Activated CD8-positive, alpha-beta memory T cell treated with anti-CD3 and anti-CD28 coated beads, Interleukin-2, amount 50 U/mL, for 1 hour (primary cell): ENCODE results near the gene PHRF1.

Experiments used
- DNase-seq: peaks from one replicate; pipeline ENCODE4 v3.0.0-alpha.2; 2020; ENCODE audit errors: extremely low read depth

Gene PHRF1

DNA sequence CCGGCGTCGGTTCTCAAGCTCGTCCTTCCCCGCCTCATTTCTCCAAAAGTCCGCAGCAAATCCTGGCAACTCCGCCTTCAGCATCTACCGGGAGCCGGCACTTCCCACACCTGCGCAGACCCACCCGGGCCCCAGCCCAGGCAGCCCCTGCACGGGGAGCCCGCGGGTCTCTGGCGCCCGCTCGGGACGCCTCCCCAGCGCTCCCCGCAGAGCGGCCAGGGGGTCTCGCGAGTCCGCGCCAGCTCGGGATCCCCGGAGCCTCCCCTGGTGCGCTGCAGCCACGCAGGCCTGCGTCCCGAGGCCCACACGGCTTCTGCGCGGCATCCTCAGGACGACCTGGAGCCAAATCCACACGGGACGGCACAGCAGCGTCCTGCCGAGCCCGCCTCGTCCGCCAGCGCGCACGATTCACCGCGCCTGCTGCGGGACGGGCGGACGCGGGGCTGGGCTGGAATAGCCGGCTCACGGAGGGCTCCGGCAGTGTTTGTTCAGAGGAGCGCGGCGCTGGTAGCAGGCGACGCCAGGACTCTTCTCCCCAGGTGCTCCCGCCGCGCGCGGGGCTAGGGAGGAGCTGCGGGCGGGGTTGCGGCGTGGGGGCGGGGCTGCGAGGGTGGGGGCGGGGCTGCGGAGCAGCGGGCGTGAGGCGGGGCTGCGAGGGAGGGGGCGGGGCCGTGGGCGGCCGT is 816 bp upstream of the PHRF1 start:
- DNase-seq: no peak

DNA sequence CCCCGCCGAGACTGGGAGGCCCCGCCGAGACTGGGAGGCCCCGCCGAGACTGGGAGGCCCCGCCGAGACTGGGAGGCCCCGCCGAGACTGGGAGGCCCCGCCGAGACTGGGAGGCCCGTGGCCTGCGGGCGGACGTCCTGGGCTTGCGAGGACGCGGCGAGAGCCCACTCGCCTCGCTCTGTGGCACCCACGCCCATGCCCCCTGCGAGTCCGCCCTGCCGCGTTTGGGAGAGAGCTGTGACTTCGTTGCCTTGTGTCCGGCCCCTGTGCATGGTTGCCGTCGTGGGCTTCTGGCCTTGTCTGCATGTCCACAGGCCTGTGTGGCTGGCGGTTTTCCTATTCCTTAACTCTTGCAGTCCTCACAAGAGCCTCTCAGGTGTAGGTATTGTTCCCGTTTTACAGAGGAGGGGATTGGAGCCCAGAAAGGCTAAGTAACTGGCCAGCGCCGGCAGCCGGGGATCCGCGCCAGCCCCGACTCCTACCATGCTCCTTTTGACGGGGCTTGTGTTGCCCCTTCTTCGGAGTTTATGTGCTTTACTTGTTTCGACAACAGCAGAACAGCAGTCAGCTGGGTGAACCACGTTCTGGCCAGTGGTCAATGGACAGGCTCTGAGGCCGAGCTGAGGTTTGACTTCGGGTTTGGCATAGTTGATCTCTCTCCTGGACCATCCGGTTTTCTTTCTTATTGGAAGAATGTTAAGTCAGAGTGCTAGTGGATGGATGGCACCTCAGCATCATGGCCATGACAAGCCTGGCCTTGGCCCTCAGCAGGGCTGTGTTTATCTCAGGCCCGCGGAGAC is 741 bp downstream of the PHRF1 start:
- DNase-seq: no peak

GRCh38 chr11:577611-577894 is 1.3 kb downstream of the PHRF1 start:
- DNase-seq: no peak

DNA sequence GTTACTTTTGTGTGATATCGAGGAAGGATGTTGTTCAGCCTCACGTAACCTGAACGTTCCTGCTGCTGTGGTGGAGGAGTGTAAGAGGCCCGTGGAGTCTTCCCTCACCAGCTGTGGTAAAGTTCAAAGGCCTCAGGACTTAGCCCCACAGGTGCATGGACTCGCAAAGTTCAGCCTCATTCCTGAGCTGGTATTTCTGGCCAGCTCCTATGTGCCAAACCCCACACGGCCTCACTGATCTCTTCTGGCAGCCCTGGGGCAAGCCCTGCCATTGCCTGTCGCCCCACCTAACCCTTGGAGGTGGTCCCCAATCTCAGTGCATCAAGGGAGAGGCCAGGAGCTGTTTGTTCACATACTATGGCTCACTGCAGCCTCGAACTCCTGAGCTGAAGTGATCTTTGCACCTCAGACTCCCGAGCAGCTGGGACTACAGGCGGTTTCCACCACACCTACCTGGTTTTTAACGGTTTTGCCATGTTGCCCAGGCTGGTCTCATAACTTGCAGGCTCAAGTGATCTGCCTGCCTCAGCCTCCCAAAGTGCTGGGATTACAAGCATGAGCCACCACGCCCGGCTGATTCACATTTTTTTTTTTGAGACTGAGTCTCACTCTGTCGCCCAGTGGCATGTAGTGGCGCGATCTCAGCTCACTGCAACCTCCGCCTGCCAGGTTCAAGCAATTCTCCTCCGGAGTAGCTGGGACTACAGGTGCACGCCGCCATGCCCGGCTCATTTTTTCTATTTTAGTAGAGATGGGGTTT is 2.2 kb downstream of the PHRF1 start:
- no peak for DNase-seq

- no peak for DNase-seq
Observed at GRCh38 chr11:579830-580601, 3.7 kb downstream of the PHRF1 start.

DNA sequence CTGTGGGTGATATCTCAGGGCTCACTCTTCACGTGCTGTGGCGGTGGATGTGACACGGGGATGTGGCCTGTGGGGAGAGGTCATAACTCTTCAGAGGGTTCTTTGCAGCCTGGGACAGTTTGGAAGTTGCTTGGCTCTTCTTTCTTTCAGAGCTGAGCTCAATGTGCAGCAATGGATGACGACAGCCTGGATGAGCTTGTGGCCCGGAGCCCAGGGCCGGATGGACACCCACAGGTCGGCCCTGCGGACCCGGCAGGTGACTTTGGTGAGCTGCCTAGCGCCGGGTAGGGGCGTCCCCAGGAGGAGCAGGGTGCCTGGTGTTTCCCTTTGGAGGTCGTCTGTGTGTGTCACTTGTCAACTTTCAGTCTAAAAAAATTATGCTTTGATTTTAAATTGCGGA is 5.1 kb downstream of the PHRF1 start:
- DNase-seq: no peak

DNA sequence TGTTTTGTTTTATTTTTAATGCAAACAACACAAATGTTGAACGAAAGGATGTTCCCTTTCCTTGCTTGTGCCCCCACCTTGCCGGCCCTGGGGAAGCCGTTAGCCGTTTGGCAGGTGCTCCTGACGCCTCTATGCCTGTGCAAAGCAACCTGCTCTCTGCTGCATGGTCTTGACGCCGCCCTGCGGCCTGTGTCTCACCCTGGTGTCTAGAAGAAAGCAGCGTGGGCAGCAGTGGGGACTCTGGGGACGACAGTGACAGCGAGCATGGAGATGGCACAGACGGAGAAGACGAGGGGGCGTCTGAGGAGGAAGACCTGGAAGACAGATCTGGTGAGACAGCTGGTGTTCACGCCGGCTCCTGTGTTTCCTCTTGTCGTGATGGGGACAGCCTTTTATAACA is 5.5 kb downstream of the PHRF1 start:
- no peak for DNase-seq

GRCh38 chr11:584287-584686 is 8.0 kb downstream of the PHRF1 start:
- no peak for DNase-seq

DNA sequence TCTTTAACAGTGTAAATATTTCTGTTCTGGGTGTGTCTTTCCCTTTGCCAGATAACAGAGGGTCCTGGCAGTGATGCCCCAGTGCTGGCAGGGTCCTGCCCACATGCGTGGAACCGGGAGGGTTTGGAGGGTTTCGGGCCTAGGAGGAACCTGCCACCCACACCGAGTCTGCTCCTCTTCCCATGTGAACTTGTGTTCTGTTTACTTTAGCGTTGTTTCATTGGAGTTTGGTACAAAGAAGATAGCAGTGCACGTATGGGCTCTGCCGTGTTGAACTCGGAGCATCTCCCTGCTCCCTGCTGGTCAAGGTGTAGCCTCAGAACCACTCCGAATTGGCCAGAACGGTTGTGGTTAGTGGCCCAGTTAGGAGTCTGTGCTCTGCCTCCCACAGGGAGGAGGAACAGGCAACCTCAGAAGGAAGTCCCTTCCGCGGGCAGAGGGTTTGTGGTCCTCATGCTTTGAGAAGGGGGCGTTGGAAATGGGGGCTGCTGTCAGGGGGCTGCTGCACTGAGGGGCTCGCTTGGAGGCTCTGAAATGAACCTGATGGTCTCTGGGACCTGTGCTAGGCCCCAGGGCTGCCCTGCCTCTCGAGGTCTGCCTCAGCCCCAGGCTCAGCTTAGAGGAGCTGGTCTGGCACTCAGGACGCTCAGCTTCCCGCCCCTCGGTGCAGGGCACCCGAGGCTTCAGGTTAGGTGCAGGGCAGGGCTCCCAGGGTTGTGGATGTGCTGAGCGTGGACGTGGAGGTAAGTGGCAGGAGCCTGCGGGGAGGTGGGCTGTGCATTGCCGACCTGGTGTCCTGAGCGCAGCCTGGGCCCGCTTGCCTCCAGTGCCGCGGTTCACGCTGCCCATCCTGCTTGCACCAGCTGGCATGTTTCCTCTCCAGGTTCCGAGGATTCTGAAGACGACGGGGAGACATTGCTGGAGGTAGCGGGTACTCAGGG is 10.4 kb downstream of the PHRF1 start:
- no peak for DNase-seq

GRCh38 chr11:587546-587945 is 11.3 kb downstream of the PHRF1 start:
- DNase-seq: no peak

DNA sequence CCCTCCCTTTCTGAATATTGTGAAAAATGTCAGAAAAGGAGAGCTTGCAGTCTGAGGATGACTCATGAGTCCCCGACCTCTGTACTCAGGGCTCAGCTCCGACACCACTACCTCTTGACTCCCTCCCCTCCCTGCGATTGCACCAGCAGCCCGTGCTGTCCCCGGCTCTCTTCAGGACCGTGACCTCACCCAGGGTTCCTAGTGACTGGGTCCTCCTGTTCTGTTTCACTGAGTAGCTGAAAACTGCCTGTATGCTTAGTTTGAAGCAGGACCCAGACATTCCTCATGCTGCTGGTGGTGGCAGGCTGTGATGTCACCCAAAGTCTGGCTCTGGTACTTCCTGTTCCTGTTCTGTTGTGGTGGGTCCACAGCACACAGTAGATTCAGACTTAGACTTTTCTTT is 11.7 kb downstream of the PHRF1 start:
- peak; percentile 87 for DNase-seq

GRCh38 chr11:589798-590197 is 13.5 kb downstream of the PHRF1 start:
- no peak for DNase-seq

DNA sequence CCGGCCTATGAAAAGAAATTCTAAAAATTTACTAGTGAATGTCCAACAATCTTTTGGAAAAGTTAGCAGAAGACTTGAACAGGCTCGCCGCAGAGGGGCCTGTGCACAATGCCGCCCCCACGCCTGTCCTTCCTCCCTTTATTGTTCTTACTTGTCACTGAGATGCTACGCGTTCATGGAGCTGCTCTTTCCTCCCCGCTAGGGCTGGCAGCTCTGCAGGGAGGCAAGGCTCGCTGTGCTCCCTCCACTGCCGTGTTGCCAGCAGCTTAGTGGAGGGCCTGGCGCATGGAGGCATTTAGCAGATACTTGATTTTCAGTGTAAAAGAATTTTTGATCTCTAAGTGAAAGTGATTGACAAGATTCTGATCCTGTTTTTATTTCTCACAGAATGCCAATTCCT is 14.7 kb downstream of the PHRF1 start:
- no peak for DNase-seq

- no peak for DNase-seq
Observed at GRCh38 chr11:592501-592900, 16.2 kb downstream of the PHRF1 start.

DNA sequence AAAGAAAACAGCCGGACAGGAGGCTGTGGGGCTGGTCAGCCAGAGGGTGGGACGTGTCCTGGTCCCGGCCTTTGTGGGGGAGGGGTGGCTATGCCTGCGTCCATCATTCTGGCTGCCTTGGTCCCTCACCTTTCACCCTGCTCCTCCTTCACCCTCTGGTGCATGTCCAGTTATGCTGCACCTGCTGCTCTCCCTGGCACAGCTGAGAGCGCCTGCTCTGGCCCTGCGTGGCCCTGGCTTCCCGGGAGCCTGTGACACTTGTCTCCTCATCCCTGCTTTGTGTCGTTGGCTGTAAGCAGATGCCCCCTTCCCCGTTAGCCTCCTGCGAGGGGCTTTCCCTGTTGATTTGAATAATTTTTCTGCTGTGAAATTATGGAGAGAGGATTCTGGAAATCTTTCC is 16.6 kb downstream of the PHRF1 start:
- no peak for DNase-seq

- DNase-seq: no peak
Observed at GRCh38 chr11:593347-593746, 17.1 kb downstream of the PHRF1 start.

DNA sequence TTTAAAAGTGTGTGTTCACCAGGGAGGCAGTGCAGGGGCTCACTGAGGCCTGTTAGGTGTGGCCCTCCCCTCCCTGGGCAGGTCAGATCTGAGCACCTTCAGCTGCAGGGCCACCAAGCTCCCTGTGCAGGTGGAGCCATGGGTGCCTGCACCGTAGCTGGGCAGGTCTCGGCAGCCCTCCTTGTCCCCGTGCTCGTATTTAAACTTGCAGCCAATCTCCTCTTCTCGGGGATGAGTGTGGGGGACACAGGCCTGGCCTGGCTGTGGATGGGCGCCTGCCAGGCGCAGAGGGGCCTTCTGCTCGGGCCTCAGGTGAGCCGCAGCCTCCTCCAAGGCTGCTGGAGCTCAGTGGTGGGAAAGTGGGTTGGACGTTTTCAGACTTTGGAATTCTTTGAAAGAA is 19.1 kb downstream of the PHRF1 start:
- DNase-seq: no peak

DNA sequence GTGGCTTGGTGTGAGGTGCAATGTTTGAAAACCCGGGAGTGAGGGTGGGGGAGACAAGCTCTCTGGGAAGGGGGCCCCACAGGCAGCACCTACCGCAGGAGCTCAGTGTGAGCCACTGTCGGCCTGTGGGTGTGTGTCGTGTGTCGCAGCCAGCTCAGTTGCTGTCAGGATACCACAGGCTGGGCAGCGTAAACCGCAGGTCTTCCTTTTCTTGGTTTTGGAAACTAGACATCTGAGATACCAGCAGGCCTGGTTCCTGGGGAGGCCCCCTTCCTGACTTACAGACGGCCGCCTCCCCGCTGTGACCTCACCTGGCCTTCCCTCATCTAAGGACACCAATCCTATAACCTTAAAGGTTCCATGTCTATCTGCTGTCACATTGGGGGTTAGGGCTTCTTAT is 20.1 kb downstream of the PHRF1 start:
- no peak for DNase-seq

DNA sequence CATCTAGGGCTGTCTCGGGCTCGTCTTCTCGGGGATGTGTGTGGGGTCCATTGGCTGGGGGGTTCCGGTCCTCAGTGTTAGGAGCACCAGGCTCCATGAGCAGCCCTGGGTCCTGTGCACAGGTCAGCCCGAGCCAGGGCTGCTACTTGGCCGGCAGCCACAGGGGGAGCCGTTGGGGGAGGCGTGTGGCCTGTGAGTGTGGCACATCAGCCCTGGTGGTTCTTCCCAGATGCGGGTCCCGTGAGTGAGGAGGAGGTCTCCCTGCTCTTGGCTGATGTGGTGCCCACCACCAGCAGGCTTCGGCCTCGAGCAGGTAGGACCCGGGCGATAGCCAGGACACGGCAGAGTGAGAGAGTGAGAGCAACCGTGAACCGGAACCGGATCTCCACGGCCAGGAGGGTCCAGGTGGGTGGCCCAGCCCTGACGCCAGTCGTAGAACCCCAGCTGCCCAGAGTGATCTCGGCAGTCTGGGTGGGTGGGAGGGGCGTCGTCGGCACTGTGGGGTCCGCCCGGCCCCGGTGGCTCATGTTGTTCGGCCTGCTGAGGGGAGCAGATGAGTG is 21.0 kb downstream of the PHRF1 start:
- no peak for DNase-seq

GRCh38 chr11:598005-598680 is 21.9 kb downstream of the PHRF1 start:
- DNase-seq: no peak
